ENCODE results near the gene PTPRT. TPM values are rescaled to one million over a fixed set of nuclear protein-coding genes. Genes with fewer than 3 reads are reported as not detected.

PTPRT gene
- total and polyA plus RNA-seq, 12 donors: 0.04 to 0.53 (median 0.22) TPM; not detected in 1

- intact Hi-C loops (cut with DNase I): loop anchor here in 9 of 10 donors (5.0 to 10.0 kb wide), 9 partner anchors 984 to 1454 kb away; no protein-coding TSS in a partner anchor
- no peak for DNase-seq
Observed at GRCh38 chr20:43188861-43189553, 699 bp downstream of the PTPRT start.

GRCh38 chr20:43188234-43188653 is 1.5 kb downstream of the PTPRT start:
- Histone ChIP-seq H3K4me3 (peak overlapping the region in 5 of 10 donors; percentile 24 to 46 (median 40)), H3K27me3 (peaks cover 0 to 75% (median 67%) of the 10 kb centered on the region in 7 donors), H3K36me3 (no peaks in the 10 kb centered on the region), H3K27ac (no peak overlapping the region), H3K4me1 (peaks cover 0 to 17% (median 8%) of the 10 kb centered on the region in 9 donors), H3K9me3 (no peaks in the 10 kb centered on the region)
- intact Hi-C loops (cut with DNase I): loop anchor here in 9 of 10 donors (5.0 to 10.0 kb wide), 9 partner anchors 983 to 1453 kb away; no protein-coding TSS in a partner anchor
- 2% methylated on average over 16 of the region's 16 CpGs for WGBS, 2 donors
- no peak for TF ChIP-seq CTCF (IDR thresholded peaks at IDR 0.05)
- DNase-seq: no peak
- peak in 1 of 8 donors; percentile 24 for ATAC-seq

More at GRCh38 chr20:43188861-43189553, 699 bp downstream of the PTPRT start:
- WGBS, 2 donors: 1% methylated on average over 64 of the region's 64 CpGs
- no peak overlapping the region for H3K27ac ChIP-seq
- H3K9me3 ChIP-seq: no peaks in the 10 kb centered on the region
- ATAC-seq: peak in 1 of 8 donors; percentile 9
- peaks cover 0 to 83% (median 68%) of the 10 kb centered on the region in 7 donors for H3K27me3 ChIP-seq
- H3K4me3 ChIP-seq: peak overlapping the region in 9 of 10 donors; percentile 14 to 46 (median 31)
- peaks cover 0 to 17% (median 8%) of the 10 kb centered on the region in 9 donors for H3K4me1 ChIP-seq
- no peaks in the 10 kb centered on the region for H3K36me3 ChIP-seq
- no peak for TF ChIP-seq CTCF (IDR thresholded peaks at IDR 0.05)

GRCh38 chr20:43187476-43188233 is 2.1 kb downstream of the PTPRT start:
- TF ChIP-seq CTCF (IDR thresholded peaks at IDR 0.05): peak; percentile 80 to 97 (median 96)
- Histone ChIP-seq H3K4me1 (peaks cover 0 to 17% (median 8%) of the 10 kb centered on the region in 9 donors), H3K9me3 (no peaks in the 10 kb centered on the region), H3K27ac (no peak overlapping the region), H3K36me3 (no peaks in the 10 kb centered on the region), H3K4me3 (peak overlapping the region in 5 of 10 donors; percentile 24 to 46 (median 40)), H3K27me3 (peaks cover 0 to 70% (median 62%) of the 10 kb centered on the region in 7 donors)
- intact Hi-C loops (cut with DNase I): loop anchor here (1.0 to 10.0 kb wide), 13 partner anchors 983 to 1453 kb away; no protein-coding TSS in a partner anchor
- ATAC-seq (peak in 7 of 8 donors; percentile 44 to 73 (median 55)), DNase-seq (peak; percentile 50 to 74)
- WGBS, 2 donors: 6 to 7% methylated on average over 24 of the region's 24 CpGs

- intact Hi-C loops (cut with DNase I): loop anchor here (2.0 to 10.0 kb wide), 12 partner anchors 982 to 1452 kb away; no protein-coding TSS in a partner anchor
- no peak for ATAC-seq
Observed at GRCh38 chr20:43186312-43186711, 3.4 kb downstream of the PTPRT start.

More at GRCh38 chr20:43186312-43186711, 3.4 kb downstream of the PTPRT start:
- TF ChIP-seq CTCF (IDR thresholded peaks at IDR 0.05): no peak
- Histone ChIP-seq H3K27me3 (peaks cover 0 to 60% (median 49%) of the 10 kb centered on the region in 7 donors), H3K27ac (no peak overlapping the region), H3K9me3 (no peaks in the 10 kb centered on the region), H3K4me1 (peaks cover 0 to 17% (median 8%) of the 10 kb centered on the region in 9 donors), H3K4me3 (no peak overlapping the region), H3K36me3 (no peaks in the 10 kb centered on the region)
- no peak for DNase-seq
- 58 to 61% methylated on average over 9 of the region's 9 CpGs for WGBS, 2 donors

Measured in heart right ventricle (tissue), 16 donors.